ENCODE measurements around the gene GNAQ. TPM values are rescaled to one million over a fixed set of nuclear protein-coding genes. Genes with fewer than 3 reads are reported as not detected.

GNAQ gene
- polyA plus RNA-seq, 2 of the 4 experiments (the other 2 are of a cell fraction): 17.9 to 60.0 TPM

DNA sequence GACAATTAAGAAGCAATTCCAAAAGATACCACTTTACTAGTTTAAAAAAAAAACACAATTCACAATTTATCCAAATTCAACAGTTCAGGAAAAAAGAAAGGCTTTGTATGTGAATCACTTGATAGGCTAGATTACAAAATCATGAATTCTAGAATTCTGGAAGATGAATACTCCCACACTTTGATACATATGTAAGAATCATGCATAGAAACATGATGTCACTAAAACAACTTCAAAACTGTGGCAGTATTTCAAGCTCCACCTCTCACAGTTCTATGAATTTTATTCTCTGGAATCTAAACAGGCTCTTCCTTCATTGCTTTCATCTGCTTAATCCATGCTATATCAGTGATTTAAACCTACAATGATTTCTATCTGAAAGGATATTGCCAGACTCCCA is 51.0 kb downstream of the GNAQ start:
- Histone ChIP-seq H3K4me2 (peak overlapping the region; percentile 52), H3K4me1 (peaks cover 50% of the 10 kb centered on the region), H3K4me3 (no peak overlapping the region), H3K27ac (peak overlapping the region in 1 of 2 experiments; percentile 12; a peak in 1 of 6 replicates), H3K9me3 (no peaks in the 10 kb centered on the region)
- FAIRE-seq (no peak), ATAC-seq (no peak), DNase-seq (ENCODE audit: low read depth in 1 of 2, low spot score in 1 of 2) (no peak)
- POLR2A ChIA-PET: interaction anchor here (0.6 kb wide), 1 partner anchor 161 kb away, joined by 3 read pairs; no protein-coding TSS in a partner anchor
- CTCF ChIA-PET: interaction anchor here (0.6 to 1.1 kb wide), 2 partner anchors 55 to 57 kb away, joined by 3 to 4 read pairs; no protein-coding TSS in a partner anchor
- no peak for TF ChIP-seq TP53 (CRISPR knock-in tag; IDR thresholded peaks at IDR 0.05)
- no peak for TF ChIP-seq MAFK (IDR thresholded peaks at IDR 0.05; ENCODE audit: partially characterized antibody)
- no peak for TF ChIP-seq POLR2AphosphoS2 (conservative IDR thresholded peaks at IDR 0.05; ENCODE audit: low read length)
- no peak for TF ChIP-seq CBX2 (IDR thresholded peaks at IDR 0.05; ENCODE audit: borderline replicate concordance, low read depth)
- TF ChIP-seq JUN (IDR thresholded peaks at IDR 0.05): no peak
- no peak for TF ChIP-seq HOXA7 (CRISPR knock-in tag; IDR thresholded peaks at IDR 0.05)

DNA sequence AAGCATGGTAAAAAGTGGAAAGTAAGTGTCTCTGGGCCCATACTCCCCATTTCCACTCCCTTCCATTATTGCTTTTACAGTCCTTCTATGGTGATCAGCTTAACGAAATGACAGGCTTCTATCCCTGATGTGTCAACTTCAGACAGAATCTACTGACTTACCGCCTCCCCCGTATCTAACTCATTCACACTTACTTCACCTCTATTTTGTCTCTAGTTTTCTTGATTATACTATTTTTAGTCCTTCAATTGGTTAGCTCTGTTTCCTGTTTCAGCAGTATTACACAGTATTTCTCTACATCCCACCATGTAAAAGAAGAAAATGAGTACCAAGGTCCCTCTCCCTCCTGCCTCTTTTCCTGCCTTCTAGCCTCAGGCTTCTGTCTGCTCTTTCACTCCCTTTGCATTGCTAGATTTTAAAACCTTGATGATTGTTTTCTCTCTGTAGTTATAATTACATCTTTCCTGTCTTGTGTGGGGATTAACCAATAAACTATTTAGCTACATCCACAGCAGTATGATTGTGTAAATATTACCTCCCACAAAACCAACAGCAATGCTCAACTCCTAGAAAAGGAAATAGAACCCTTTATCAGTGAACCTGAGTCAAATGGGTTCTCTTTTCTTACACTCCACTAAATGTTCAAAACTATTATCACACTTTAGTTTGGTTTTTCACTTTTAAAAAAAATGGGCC is 53.4 kb downstream of the GNAQ start:
- Histone ChIP-seq H3K9me3 (no peaks in the 10 kb centered on the region), H3K4me3 (no peak overlapping the region), H3K4me1 (peaks cover 50% of the 10 kb centered on the region), H3K4me2 (peak overlapping the region; percentile 25), H3K27ac (peak overlapping the region in 1 of 2 experiments; percentile 8; a peak in 1 of 6 replicates)
- TF ChIP-seq PHF8 (IDR thresholded peaks at IDR 0.05; ENCODE audit: borderline replicate concordance, low read depth): no peak
- no peak for TF ChIP-seq FOSB (CRISPR knock-in tag; IDR thresholded peaks at IDR 0.05)
- TF ChIP-seq KDM1A (IDR thresholded peaks at IDR 0.05; ENCODE audit: low read depth): no peak
- no peak for TF ChIP-seq KDM5A (IDR thresholded peaks at IDR 0.05)
- 88% methylated on average over 3 of the region's 3 CpGs for WGBS (ENCODE audit: missing lambda C conversion rate)
- FAIRE-seq (no peak), DNase-seq (ENCODE audit: low read depth in 1 of 2, low spot score in 1 of 2) (no peak), ATAC-seq (no peak)
- CTCF ChIA-PET: interaction anchor here (0.9 to 6.9 kb wide), 8 partner anchors 12 to 144 kb away, joined by 3 to 57 read pairs (median 5); no protein-coding TSS in a partner anchor
- POLR2A ChIA-PET: no interaction called here

DNA sequence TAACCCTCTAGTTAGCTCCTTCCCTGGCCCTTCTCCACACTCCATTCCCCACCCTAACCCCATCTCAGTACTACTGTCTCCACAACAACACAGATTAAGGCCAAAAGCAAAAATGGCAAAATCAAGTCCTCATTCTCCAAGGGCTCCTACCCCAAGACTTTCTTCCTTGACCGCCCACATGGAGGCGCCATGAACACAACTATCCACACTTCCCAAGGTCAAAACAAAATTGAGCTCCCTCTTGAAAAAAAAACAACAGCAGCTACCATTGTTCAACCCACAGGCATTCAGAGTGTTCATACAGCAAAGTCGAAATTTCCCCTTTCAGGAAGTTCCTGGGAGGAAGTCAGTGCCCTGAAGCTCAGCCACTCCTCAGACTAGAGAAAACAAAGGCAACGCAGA is 54.4 kb downstream of the GNAQ start:
- 47% methylated on average over 4 of the region's 4 CpGs for WGBS (ENCODE audit: missing lambda C conversion rate)
- POLR2A ChIA-PET: interaction anchor here (1.1 kb wide), 1 partner anchor 55 kb away, joined by 9 read pairs; no protein-coding TSS in a partner anchor
- no peak for FAIRE-seq
- H3K4me1 ChIP-seq: peaks cover 47% of the 10 kb centered on the region
- DNase-seq (ENCODE audit: low read depth in 1 of 2, low spot score in 1 of 2): peak; percentile 16 to 71
- peak in 1 of 2 experiments; percentile 77; a peak in 4 of 6 replicates for ATAC-seq
- 0 out of 6 replicates have a peak overlapping the region, but pooled peaks of 1 of the 2 experiments have one; percentile 14 for H3K27ac ChIP-seq
- TF ChIP-seq, protein P1, sequence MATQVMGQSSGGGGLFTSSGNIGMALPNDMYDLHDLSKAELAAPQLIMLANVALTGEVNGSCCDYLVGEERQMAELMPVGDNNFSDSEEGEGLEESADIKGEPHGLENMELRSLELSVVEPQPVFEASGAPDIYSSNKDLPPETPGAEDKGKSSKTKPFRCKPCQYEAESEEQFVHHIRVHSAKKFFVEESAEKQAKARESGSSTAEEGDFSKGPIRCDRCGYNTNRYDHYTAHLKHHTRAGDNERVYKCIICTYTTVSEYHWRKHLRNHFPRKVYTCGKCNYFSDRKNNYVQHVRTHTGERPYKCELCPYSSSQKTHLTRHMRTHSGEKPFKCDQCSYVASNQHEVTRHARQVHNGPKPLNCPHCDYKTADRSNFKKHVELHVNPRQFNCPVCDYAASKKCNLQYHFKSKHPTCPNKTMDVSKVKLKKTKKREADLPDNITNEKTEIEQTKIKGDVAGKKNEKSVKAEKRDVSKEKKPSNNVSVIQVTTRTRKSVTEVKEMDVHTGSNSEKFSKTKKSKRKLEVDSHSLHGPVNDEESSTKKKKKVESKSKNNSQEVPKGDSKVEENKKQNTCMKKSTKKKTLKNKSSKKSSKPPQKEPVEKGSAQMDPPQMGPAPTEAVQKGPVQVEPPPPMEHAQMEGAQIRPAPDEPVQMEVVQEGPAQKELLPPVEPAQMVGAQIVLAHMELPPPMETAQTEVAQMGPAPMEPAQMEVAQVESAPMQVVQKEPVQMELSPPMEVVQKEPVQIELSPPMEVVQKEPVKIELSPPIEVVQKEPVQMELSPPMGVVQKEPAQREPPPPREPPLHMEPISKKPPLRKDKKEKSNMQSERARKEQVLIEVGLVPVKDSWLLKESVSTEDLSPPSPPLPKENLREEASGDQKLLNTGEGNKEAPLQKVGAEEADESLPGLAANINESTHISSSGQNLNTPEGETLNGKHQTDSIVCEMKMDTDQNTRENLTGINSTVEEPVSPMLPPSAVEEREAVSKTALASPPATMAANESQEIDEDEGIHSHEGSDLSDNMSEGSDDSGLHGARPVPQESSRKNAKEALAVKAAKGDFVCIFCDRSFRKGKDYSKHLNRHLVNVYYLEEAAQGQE (IDR thresholded peaks at IDR 0.05): no peak
- TF ChIP-seq, protein P2, sequence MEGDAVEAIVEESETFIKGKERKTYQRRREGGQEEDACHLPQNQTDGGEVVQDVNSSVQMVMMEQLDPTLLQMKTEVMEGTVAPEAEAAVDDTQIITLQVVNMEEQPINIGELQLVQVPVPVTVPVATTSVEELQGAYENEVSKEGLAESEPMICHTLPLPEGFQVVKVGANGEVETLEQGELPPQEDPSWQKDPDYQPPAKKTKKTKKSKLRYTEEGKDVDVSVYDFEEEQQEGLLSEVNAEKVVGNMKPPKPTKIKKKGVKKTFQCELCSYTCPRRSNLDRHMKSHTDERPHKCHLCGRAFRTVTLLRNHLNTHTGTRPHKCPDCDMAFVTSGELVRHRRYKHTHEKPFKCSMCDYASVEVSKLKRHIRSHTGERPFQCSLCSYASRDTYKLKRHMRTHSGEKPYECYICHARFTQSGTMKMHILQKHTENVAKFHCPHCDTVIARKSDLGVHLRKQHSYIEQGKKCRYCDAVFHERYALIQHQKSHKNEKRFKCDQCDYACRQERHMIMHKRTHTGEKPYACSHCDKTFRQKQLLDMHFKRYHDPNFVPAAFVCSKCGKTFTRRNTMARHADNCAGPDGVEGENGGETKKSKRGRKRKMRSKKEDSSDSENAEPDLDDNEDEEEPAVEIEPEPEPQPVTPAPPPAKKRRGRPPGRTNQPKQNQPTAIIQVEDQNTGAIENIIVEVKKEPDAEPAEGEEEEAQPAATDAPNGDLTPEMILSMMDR (IDR thresholded peaks at IDR 0.05): peak; percentile 57
- TF ChIP-seq SMC3 (IDR thresholded peaks at IDR 0.05): peak; percentile 62
- no peak for TF ChIP-seq CBX2 (IDR thresholded peaks at IDR 0.05; ENCODE audit: borderline replicate concordance, low read depth)
- peak; percentile 64; the same call in 1 of the 2 replicates for TF ChIP-seq ESRRA (IDR thresholded peaks at IDR 0.05; ENCODE audit: borderline replicate concordance, low read length)
- TF ChIP-seq RAD21 (conservative IDR thresholded peaks at IDR 0.05 in 1 of 2, IDR thresholded peaks at IDR 0.05 in 1 of 2): peak; percentile 66 to 68
- TF ChIP-seq ZFP36 (IDR thresholded peaks at IDR 0.05; ENCODE audit: borderline replicate concordance, partially characterized antibody): no peak
- TF ChIP-seq, protein P3, sequence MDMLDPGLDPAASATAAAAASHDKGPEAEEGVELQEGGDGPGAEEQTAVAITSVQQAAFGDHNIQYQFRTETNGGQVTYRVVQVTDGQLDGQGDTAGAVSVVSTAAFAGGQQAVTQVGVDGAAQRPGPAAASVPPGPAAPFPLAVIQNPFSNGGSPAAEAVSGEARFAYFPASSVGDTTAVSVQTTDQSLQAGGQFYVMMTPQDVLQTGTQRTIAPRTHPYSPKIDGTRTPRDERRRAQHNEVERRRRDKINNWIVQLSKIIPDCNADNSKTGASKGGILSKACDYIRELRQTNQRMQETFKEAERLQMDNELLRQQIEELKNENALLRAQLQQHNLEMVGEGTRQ (IDR thresholded peaks at IDR 0.05): no peak
- TF ChIP-seq, protein P4, sequence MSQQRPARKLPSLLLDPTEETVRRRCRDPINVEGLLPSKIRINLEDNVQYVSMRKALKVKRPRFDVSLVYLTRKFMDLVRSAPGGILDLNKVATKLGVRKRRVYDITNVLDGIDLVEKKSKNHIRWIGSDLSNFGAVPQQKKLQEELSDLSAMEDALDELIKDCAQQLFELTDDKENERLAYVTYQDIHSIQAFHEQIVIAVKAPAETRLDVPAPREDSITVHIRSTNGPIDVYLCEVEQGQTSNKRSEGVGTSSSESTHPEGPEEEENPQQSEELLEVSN (IDR thresholded peaks at IDR 0.05; ENCODE audit: borderline replicate concordance, low read depth): no peak
- TF ChIP-seq, protein P5, sequence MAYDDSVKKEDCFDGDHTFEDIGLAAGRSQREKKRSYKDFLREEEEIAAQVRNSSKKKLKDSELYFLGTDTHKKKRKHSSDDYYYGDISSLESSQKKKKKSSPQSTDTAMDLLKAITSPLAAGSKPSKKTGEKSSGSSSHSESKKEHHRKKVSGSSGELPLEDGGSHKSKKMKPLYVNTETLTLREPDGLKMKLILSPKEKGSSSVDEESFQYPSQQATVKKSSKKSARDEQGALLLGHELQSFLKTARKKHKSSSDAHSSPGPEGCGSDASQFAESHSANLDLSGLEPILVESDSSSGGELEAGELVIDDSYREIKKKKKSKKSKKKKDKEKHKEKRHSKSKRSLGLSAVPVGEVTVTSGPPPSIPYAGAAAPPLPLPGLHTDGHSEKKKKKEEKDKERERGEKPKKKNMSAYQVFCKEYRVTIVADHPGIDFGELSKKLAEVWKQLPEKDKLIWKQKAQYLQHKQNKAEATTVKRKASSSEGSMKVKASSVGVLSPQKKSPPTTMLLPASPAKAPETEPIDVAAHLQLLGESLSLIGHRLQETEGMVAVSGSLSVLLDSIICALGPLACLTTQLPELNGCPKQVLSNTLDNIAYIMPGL (CRISPR knock-in tag; IDR thresholded peaks at IDR 0.05; ENCODE audit: borderline replicate concordance): no peak
- 0 out of 3 replicates have a peak overlapping the region, but pooled peaks have one; percentile 9 for H3K4me2 ChIP-seq
- CTCF ChIA-PET: interaction anchor here (0.6 to 6.9 kb wide), 21 partner anchors 8 to 145 kb away, joined by 3 to 57 read pairs (median 4); no protein-coding TSS in a partner anchor
- no peaks in the 10 kb centered on the region for H3K9me3 ChIP-seq
- H3K4me3 ChIP-seq: no peak overlapping the region
